CD4-positive, alpha-beta T cell (primary cell): ENCODE measurements around the gene POC1B. TPM values are rescaled to one million over a fixed set of nuclear protein-coding genes. Genes with fewer than 3 reads are reported as not detected.

Experiments
- ATAC-seq: fragments of 200-7000 bp; cut with Tn5 transposase; one replicate; pipeline ENCODE4 v1.10.0; 2022; ENCODE audit warnings: mild to moderate bottlenecking; ENCODE audit not compliant: poor library complexity
- CTCF ChIA-PET: fragments of 350-600 bp; sonication (Branson Sonifier 250); formaldehyde crosslinking; loops from one replicate; lab custom pipeline; 2021; ENCODE audit warnings: antibody characterized with exemption, inconsistent platforms; lab: Charles Lee
- POLR2A ChIA-PET: fragments of 350-600 bp; sonication (Branson Sonifier 250); formaldehyde crosslinking; loops from one replicate; lab custom pipeline; 2021; ENCODE audit warnings: antibody characterized with exemption, inconsistent platforms; lab: Charles Lee
- DNase-seq, 14 experiments: peaks; one replicate each; pipeline ENCODE4 v3.0.0-alpha.2; 2013 to 2020; ENCODE audit warnings: mixed read lengths in 2 of 14
- H3K27ac ChIP-seq, 2 donors: one replicate each; pipeline versions ENCODE4 v1.5.1 to v1.7.0; 2013; ENCODE audit warnings: low read length in 2 of 2, low read depth in 1 of 2, mild to moderate bottlenecking in 1 of 2
- H3K27me3 ChIP-seq, 2 experiments: 1 replicate in 1 of 2; 2 replicates in 1 of 2; pipeline versions ENCODE4 v1.6.1 to v1.7.0; 2013; ENCODE audit warnings: low read length in 2 of 2, control low read depth in 1 of 2, mild to moderate bottlenecking in 1 of 2, moderate library complexity in 1 of 2; ENCODE audit not compliant: insufficient read depth in 2 of 2, control insufficient read depth in 1 of 2
- H3K36me3 ChIP-seq: one replicate; pipeline ENCODE4 v1.6.1; 2013; ENCODE audit warnings: low read length, control low read depth; ENCODE audit not compliant: insufficient read depth
- H3K4me1 ChIP-seq: one replicate; pipeline ENCODE4 v1.6.1; 2013; ENCODE audit warnings: low read length, control low read depth; ENCODE audit not compliant: insufficient read depth
- H3K4me3 ChIP-seq: one replicate; pipeline ENCODE4 v1.5.1; 2013; ENCODE audit warnings: mild to moderate bottlenecking, low read length, moderate library complexity
- H3K9me3 ChIP-seq, 2 experiments: 1 replicate in 1 of 2; 2 replicates in 1 of 2; pipeline versions ENCODE4 v1.6.1 to v1.7.0; 2013; ENCODE audit warnings: low read length in 2 of 2, mild to moderate bottlenecking in 2 of 2, control low read depth in 1 of 2, moderate library complexity in 1 of 2; ENCODE audit not compliant: control insufficient read depth in 1 of 2, insufficient read depth in 1 of 2
- H3K27ac Mint-ChIP-seq: one replicate; pipeline ENCODE4 v1.8.0; 2020; ENCODE audit warnings: mixed read lengths
- H3K27me3 Mint-ChIP-seq: one replicate; pipeline ENCODE4 v1.8.0; 2021; ENCODE audit warnings: mixed read lengths
- H3K36me3 Mint-ChIP-seq: one replicate; pipeline ENCODE4 v1.8.0; 2021; ENCODE audit warnings: low read depth, mixed read lengths
- H3K4me1 Mint-ChIP-seq: one replicate; pipeline ENCODE4 v1.8.0; 2021; ENCODE audit warnings: low read depth, mixed read lengths
- H3K4me3 Mint-ChIP-seq: one replicate; pipeline ENCODE4 v1.8.0; 2020; ENCODE audit warnings: mild to moderate bottlenecking, mixed read lengths
- H3K9me3 Mint-ChIP-seq: one replicate; pipeline ENCODE4 v1.8.0; 2020; ENCODE audit warnings: mixed read lengths
- intact Hi-C, 2 experiments: fragments of 100-400 bp; cut with DNase I in 1 of 2; cut with micrococcal nuclease in 1 of 2; formaldehyde crosslinking; loops; one replicate each; pipeline versions ENCODE4 v1.15.1 to v1.9.0; 2023 to 2025; cut with DNase I, micrococcal nuclease
- total RNA-seq, 174 experiments: library from RNA in 2 of 174; stranded (reverse) in 2 of 174; gene quantifications; one replicate each; pipeline ENCODE4 v1.2.3 and lab custom pipeline; 2021 to 2026
- TF ChIP-seq, protein P1 (sequence below): fragments of 200-600 bp; IDR thresholded peaks from one replicate; pipeline ENCODE4 v1.8.0; 2022; ENCODE audit warnings: antibody characterized with exemption, mild to moderate bottlenecking

The POC1B gene
- total RNA-seq, 2 experiments from 2014 or later: 14.9 to 16.2 TPM

DNA sequence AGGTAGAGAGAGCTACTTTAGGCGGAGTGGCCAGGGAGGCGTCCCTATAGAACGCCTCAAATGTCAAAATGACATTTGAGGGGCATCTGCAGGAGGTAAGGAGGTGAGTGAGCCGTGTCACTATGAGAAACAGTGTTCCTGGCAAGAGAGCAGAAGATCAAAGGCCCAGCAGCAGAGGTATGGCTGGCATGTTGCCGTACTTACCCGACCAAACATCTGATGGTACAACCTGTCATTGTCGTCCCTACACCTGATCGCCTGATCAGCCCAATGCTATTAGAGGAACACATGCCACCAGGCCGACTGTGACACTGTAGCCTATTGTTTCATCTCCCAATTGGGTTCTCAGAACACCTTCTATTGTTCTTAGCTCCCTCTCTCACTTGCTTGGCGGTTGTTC, 33.9 kb upstream of the POC1B start:
- Histone ChIP-seq H3K27ac (no peak overlapping the region), H3K4me1 (no peaks in the 10 kb centered on the region), H3K9me3 (no peaks in the 10 kb centered on the region), H3K27me3 (no peaks in the 10 kb centered on the region), H3K36me3 (no peaks in the 10 kb centered on the region), H3K4me3 (no peak overlapping the region)
- DNase-seq: no peak
- Mint-ChIP-seq H3K36me3 (no peaks in the 10 kb centered on the region), H3K9me3 (no peaks in the 10 kb centered on the region), H3K27ac (no peak overlapping the region), H3K4me3 (no peak overlapping the region), H3K27me3 (no peaks in the 10 kb centered on the region), H3K4me1 (peaks cover 4% of the 10 kb centered on the region)
- POLR2A ChIA-PET: no interaction called here
- ATAC-seq: no peak
- CTCF ChIA-PET: no interaction called here
- TF ChIP-seq, protein P1, sequence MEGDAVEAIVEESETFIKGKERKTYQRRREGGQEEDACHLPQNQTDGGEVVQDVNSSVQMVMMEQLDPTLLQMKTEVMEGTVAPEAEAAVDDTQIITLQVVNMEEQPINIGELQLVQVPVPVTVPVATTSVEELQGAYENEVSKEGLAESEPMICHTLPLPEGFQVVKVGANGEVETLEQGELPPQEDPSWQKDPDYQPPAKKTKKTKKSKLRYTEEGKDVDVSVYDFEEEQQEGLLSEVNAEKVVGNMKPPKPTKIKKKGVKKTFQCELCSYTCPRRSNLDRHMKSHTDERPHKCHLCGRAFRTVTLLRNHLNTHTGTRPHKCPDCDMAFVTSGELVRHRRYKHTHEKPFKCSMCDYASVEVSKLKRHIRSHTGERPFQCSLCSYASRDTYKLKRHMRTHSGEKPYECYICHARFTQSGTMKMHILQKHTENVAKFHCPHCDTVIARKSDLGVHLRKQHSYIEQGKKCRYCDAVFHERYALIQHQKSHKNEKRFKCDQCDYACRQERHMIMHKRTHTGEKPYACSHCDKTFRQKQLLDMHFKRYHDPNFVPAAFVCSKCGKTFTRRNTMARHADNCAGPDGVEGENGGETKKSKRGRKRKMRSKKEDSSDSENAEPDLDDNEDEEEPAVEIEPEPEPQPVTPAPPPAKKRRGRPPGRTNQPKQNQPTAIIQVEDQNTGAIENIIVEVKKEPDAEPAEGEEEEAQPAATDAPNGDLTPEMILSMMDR: no peak
- intact Hi-C loops: no loop called here

DNA sequence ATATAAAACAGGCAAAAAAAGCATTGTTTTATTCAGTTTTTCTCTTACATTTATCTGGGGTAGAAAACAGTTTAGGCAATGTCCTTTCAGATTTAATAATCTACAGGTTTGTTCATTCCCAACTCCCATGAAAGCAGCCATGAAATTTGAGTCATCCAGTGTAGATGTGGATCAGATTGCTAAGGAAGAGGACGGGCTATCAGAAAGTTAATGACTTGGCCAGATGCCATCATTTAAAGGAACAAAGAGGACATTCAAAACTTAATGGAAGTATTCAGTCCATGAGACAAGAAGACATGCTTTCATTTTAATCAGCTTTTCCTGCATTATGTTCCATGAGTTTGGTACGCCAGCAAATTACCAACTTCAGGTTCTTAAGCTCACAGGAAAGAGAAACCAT, 31.1 kb upstream of the POC1B start:
- no peaks in the 10 kb centered on the region for H3K36me3 ChIP-seq
- H3K4me1 Mint-ChIP-seq: peaks cover 3% of the 10 kb centered on the region
- ChIA-PET POLR2A (no interaction called here), CTCF (no interaction called here)
- H3K4me3 ChIP-seq: no peak overlapping the region
- TF ChIP-seq, protein P1: no peak
- no peak for DNase-seq
- no peaks in the 10 kb centered on the region for H3K4me1 ChIP-seq
- H3K9me3 Mint-ChIP-seq: peaks cover 4% of the 10 kb centered on the region
- no peak overlapping the region for H3K27ac Mint-ChIP-seq
- no peaks in the 10 kb centered on the region for H3K27me3 ChIP-seq
- H3K27ac ChIP-seq: no peak overlapping the region
- intact Hi-C loops: no loop called here
- ATAC-seq: no peak
- H3K9me3 ChIP-seq: no peaks in the 10 kb centered on the region
- H3K36me3 Mint-ChIP-seq: no peaks in the 10 kb centered on the region
- no peak overlapping the region for H3K4me3 Mint-ChIP-seq
- no peaks in the 10 kb centered on the region for H3K27me3 Mint-ChIP-seq

GRCh38 chr12:89552376-89552775, 26.5 kb upstream of the POC1B start:
- ATAC-seq: no peak
- Mint-ChIP-seq H3K36me3 (no peaks in the 10 kb centered on the region), H3K4me3 (no peak overlapping the region), H3K27me3 (no peaks in the 10 kb centered on the region), H3K4me1 (no peaks in the 10 kb centered on the region), H3K9me3 (peaks cover 4% of the 10 kb centered on the region), H3K27ac (no peak overlapping the region)
- Histone ChIP-seq H3K9me3 (no peaks in the 10 kb centered on the region), H3K36me3 (no peaks in the 10 kb centered on the region), H3K27me3 (no peaks in the 10 kb centered on the region), H3K27ac (no peak overlapping the region), H3K4me1 (no peaks in the 10 kb centered on the region), H3K4me3 (no peak overlapping the region)
- TF ChIP-seq, protein P1: no peak
- ChIA-PET CTCF (interaction anchor here (0.9 kb wide), 1 partner anchor 9 kb away, joined by 3 read pairs; no protein-coding TSS in a partner anchor), POLR2A (interaction anchor here (0.6 kb wide), 1 partner anchor 785 kb away, joined by 3 read pairs; no protein-coding TSS in a partner anchor)
- intact Hi-C loops: no loop called here
- no peak for DNase-seq
